Activated CD8-positive, alpha-beta memory T cell treated with anti-CD3 and anti-CD28 coated beads for 24 hours (primary cell): ENCODE results near the gene ZNHIT3.
"Not testable (repeated sequence)": the region's sequence is repeated elsewhere in the genome, so short reads cannot be mapped to it uniquely, and the experiment has no call there.

Experiments used
- DNase-seq: peaks from one replicate; pipeline ENCODE4 v3.0.0-alpha.2; 2020

ZNHIT3 gene

DNA sequence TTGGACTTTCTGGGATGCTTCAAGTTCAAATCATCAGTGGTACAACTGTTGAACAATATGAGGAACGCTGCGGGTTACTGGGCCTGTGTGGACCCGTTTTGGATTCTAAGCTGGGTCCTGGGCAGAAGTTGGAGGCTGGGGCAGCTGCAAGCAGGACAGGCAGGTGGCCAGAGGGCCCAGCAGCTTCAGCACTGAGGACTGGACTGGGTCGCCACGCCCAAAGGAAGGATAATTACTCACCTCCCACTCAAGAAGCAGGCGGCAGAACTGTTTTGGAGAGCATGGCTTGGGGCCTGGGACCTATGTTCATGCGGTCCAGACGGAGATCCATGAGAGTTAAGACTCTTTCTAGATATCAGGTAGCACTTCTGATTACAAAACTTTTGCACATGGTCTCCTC lies 1.5 kb upstream of the ZNHIT3 start:
- no peak for DNase-seq

DNA sequence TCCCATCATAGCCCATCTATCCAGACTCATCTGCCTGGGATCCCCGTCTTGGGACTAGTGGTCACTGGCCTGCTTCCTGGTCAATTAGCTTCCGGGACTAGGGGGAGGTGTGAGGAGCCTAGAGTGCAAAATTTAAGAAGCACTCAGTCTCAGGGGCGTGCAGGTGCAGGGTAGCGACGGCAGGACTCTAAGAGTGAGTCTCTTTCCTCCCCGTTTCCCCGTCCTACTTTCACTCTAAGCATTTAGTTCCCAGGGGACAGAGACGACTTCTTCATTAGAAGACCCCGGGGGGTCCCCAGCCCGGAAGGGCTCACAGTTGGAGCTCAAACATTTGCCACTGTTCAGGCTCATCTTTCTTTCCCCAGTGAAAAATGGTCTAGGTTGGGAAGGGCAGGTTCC lies 677 bp upstream of the ZNHIT3 start:
- no peak for DNase-seq

DNA sequence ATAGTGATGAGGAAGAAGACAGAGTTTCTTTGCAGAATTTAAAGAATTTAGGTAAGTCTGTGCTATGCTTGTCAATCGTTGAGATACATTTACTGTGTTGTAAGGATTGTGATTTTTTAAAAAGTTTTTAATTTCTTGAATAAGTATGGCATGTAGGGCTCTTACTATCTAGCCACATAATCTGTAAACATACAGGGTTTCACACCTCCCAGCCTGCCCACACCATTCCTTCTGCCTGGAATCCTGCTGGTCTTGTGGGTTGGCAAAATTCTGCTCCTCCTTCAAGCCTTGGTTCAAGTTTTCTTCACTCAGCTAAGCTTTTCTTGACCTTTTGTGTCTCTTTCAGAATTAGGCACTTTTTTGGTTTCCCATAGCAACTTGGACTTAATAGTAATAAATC lies 7.5 kb downstream of the ZNHIT3 start:
- no peak for DNase-seq

DNA sequence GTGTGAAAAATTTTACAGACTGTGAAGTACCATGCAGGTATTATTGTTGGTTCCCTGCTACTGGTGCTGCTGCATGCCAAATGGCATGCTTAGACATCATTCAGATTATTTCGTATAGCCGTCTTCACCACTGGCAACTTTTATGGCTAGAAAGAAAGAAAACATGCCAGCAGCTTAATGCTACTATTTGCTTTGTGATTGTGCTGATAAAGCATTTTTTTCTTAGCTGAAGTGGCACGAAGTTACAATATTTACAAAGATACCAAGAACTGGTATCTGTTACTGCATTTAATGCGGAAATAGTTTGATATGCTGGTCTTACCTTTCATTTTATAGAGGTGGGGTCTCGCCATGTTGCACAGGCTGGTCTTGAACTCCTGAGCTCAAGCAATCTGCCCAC lies 8.2 kb downstream of the ZNHIT3 start:
- no peak for DNase-seq

DNA sequence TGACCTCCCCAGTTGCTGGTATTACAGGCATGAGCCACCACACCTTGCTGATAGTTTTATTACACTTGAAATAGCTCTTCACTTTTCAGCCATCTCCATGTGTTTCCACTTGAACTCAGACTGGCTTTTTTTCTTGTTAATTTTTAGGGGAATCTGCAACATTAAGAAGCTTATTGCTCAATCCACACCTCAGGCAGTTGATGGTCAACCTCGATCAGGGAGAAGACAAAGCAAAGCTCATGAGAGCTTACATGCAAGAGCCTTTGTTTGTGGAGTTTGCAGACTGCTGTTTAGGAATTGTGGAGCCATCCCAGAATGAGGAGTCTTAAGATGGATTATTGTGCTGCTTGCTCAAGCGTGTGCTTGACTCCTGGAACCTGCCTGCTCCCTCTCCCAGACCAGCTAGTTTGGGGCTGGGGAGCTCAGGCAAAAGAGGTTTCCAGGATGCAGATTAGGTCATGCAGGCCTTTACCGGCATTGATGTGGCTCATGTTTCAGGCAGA lies 8.6 kb downstream of the ZNHIT3 start:
- DNase-seq = no peak

DNA sequence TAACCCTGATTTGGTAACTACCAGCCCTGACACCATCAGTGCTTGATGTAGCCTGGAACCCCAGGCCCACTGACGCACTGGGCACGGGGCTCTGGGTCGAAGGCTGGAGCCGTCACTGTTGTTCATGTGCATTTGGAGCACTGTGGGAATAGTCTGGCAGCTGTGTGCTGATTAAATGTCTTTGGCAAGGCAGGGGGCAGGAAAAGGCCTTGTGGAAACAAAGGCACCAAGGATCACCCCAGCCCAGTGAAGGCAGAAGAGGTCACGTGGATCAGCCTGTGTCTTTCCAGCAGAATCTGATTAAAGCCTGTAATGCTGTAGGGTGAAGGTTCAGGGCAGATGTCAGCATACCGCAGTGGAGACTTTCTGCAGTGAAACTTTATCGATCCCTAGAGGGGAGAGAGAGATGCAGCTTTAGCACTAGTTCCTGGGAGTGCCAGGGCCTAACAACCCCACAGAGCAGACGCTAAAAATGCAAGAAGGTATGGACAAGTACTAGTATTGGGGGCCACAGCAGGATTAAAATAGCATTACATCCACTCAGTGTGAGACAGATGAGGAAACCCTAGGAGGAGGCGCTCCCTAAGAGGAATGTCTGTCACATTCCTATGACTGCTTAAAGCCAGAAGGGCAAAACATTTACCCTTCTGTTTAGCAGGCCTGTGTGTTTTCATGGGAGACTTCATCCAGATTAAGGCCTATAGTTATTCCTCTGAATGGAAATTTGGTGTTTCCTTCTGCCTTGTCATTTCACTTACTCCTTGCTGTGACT lies 9.7 kb downstream of the ZNHIT3 start:
- DNase-seq = no peak

DNA sequence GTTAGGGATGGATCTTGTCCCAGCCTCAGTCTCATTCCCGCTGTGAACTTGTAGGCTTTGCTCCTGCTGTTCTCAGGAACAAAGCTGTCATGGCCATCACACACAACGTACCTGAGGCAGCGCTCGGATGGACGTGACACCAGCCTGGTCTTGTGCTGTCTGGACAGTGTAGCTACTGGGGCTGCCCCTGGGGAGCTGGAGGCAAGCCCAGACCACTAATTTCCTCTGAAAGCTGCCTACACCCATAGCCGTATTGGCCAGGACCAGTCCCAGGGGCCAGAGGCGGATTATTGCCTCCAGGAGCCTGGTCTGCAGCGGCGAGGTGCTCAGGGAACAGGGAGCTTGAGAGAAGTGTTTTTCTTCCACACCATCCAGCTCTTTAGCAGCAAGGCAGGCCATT lies 11.7 kb downstream of the ZNHIT3 start:
- DNase-seq = no peak

DNA sequence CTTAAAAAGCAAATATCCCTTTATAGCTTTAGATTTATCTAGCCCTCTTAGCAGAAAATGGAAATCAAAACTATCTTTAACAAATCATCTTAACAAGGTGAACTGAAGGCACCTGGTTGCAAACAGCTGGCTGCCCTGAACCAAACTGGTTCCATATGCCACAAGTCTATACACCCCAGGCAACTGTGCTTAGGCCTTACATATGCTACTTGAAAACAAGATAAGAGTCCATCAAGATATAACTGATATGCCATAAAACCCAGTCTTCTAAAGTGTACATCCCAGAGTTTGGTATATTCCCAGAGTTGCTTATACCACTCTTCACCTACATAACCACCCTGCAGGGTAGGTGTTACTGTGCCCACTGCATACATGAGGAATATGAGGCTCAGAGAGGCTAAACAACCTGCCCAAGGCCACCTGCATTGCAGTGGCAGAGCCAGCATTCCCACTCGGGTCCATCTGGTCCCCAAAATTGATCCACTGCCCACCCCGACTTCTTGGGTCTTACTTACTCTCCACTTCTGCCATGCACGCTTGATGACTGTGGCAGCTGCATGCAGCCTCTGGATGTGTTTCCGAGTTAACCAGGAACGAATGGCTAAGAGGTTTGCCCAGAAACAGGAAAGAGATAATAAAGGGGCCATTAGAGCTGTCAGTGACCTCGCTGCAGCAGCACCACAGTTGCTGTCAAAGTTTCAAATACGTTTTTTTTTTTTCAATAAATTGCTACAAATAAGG lies 12.2 kb downstream of the ZNHIT3 start:
- DNase-seq = no peak

DNA sequence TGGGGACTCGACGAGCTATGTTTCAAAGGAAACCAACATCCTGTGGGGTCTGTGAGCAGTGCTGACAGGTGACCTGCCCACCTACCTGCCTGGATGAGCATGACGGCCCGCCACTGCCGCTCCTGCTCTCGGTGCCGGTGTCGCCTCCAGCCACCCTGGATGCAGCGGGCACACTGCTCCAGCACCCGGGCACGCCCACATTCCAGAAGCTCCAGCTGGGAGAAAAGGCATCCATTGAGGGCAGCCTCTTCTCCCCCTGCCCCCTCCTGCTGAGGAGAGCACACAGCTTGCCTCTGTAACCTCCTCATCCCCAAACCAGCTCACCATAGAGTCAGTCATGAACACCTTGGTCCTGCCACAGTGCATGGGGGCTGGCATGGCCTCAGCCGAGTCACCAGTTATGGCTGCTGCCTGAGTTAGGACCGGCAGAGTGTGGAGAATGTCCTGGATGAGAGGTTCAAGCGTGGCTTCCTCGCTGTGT lies 14.3 kb downstream of the ZNHIT3 start:
- DNase-seq = no peak

DNA sequence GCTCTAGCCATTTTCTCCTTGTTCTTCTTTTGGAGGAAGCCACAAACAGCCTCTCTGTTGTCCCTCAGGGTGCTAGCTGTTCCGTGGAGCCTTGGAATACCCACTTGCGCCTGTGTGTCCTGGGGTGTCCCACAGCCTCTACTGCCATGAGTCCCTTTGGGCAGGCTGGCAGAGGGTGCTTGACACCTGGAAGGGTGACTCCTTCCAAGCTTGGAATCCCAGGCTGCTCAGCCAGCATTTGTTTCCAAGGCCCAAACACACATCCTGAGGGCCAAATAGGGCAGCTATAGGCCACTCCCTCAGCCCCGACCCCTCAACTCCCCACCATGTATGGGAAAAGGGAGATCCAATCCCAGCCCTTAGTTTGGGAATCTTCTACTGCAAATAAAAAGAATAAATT lies 14.9 kb downstream of the ZNHIT3 start:
- DNase-seq = no peak

DNA sequence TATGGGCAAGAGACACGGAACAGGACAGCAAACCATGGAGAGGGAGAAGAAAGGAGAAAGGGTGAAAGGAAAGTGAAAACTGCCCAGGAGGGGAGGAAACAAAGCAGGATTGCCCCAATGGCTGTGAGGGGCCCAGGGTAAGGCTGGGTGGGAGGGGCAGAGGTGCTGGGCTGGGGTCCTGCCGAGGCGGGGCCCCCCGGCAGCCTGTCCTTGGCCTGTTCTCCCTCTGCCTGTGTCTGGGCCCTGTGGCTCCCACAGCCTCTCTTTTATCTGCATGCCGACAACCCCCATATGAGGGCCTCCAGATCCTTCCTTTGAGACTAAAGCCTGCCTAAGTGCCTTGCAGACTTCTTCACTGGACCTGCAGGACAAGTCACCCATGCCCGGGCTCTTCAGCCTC lies 15.5 kb downstream of the ZNHIT3 start:
- DNase-seq = no peak

DNA sequence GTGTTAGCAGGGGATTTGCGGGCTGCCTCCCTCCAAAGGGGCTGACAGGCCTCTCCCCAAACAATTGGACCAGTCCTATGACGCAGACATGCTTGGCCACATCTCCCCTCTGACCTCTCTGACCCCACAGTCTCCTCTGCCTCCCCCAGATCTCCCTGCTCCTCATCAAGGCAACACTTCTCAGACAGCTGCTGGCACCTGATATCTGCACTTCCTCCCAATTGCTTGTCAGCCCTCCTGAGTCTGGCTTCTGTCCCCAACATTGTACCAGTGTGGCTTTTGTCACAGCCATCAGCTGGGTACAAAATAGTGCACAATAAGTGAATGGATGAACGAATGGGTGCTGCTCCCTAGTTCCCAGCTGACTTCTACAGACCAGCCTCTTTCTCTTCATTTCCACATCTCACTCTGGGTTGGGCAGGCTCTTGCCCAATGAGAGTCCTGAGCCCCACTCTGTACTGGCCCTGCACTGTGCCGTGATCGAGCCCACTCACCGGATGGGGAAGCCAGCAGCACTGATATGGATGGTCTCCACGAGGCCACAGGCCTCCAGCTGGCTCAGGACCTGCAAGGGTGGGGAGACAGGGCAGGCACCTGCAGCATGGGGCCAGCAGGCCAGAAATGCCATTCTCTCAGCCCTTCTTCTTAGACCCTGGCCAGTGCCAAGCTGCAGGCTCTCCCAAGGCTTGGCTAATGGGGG lies 17.1 kb downstream of the ZNHIT3 start:
- no peak for DNase-seq

DNA sequence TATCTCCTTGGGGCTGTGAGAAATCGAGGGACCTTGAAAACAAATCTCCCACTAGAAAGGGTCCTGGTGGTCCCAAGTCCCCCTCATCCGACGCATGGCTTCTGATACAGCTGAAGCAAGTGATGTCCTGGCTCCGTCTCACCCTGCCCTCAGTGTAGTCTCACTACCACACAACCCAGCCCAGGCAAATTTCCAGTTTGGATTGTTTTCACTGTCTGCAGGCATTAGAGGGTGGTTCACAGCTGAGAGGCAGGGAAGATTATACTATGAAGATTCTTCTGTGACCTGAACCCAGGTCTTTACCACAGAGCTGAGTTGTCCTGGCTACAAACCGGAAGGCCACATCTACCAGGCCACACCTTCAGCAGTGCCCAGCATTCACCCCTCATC lies 17.7 kb downstream of the ZNHIT3 start:
- no peak for DNase-seq

DNA sequence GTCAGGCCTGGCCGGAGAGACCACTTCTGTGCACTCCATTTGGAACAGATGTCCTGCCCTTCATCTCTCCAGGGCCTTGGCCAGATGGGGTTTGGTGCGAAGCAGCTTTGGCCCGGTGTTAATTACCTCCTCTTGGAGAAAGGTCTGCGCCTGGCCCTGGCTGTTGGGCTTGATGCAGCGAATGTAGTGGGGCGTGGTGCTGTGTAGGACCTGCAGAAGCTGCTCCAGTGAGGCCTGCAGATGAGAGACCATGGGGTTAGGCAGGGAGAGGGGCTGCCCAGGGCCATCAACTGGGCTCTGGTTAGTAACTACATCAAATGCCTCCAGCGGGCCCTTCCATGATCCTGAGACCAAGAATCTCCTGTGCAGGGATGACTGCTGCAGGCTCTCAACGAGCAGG lies 18.7 kb downstream of the ZNHIT3 start:
- DNase-seq = no peak

DNA sequence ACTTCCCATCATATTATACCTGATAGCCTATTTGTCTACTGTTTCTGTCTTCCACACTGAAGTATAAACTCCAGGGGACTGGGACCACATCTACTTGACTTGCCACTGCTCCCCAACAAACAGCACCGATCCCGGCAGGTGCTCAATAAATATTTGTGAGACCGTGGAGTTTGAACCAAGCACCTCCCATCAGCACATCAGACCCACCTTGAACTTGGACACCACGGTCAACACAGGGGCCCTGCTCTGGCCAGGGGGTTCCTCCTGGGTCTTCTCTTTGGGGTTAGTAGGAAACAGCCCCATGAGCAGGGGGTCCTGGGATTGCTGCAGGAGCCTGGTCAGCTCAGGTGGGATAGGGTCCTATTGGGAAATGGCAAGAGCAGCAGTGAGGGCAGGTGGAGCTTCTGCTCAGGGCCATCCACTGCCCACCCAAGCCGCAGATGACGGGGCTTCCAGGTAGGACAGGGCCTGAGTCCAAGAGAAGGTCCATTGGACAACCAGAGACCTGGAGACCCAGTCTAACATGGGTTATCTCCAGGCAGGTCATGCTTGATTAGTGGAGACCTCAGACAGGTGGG lies 19.9 kb downstream of the ZNHIT3 start:
- DNase-seq = no peak

DNA sequence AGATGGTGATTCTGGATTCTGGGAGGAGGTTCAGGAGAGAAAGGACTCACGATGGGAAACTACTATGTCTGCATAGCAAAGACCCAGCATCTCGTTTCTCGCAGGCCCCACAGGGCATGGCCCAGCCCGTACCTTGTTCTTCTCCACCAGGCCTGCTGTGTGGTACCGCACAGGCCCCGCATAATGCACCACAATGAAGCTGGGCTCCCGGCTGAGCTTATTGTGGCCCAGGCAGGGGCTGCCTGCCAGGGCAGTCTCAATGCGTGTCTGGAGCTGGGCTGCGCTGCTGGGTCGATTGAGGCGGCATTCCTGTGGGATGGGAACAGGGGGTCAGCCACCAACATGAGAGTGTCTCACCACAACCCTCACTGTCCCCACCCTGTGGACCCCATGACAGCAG lies 20.4 kb downstream of the ZNHIT3 start:
- DNase-seq = no peak

DNA sequence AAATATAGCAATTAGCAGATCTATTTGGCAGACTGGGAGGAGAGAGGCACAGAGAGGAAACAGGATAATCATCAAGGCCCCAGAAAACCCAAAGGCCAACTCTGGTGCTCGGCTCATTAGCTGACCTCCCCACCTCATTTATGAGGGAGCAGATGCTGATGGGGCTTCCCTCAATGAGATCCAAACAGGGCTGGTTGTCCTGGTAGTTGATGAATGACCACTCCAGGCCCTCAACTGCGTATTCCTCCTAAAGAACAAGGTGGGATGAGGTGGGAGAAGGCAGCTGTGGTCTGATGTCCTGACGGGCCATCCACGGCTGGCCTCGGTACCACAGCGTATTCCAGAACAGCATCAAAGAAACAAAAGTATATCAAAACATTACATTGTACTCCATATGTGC lies 20.8 kb downstream of the ZNHIT3 start:
- no peak for DNase-seq

DNA sequence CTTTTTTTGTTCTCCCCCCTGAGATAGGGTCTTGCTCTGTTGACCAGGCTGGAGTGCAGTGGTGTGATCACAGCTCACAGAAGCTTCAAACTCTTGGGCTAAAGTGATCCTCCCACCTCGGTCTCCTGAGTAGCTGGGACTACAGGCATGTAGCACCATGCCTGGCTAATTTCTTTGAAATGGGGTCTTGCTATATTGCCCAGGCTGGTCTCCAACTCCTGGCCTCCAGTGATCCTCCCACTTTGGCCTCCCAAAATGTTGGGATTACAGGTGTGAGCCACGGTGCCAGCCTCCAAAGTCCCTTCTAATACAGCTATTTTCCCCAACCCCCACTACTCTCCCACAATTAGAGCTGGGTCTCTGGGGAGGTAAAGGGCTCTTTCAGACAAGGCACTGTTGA lies 22.0 kb downstream of the ZNHIT3 start:
- not testable (repeated sequence) for DNase-seq

DNA sequence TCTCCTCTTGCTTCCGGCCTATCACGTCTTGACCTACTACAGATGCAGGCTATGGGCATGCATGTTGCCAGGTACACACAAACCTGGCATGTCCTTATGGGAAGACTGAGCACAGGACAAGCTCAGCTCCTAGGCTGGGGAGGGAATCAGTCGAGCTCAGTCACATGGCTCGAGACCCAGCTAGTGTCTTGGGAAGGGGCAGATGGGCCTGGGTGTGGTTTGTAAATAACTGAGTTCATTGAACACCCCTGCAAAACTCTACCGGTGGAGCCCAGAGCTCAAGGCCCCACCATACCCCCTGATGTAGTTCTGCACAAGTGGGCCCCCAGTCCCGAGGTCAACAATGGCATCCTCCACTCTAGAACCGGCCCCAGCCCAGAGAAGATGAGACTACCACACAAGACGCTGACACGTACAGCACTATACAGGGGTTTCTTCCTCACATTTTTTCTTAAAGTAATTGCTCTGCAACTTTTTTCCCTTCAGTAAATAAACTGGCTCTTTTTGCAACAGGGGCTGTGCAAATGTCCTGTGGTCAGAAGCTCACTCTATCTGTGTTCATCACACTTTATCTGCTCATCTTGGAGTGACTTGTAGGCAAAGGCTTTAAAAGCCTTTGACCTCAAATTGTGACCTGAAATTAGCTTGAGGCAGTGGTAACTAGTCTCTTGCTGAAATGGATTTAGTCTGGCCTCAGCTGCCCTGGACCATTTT lies 22.9 kb downstream of the ZNHIT3 start:
- DNase-seq = no peak

DNA sequence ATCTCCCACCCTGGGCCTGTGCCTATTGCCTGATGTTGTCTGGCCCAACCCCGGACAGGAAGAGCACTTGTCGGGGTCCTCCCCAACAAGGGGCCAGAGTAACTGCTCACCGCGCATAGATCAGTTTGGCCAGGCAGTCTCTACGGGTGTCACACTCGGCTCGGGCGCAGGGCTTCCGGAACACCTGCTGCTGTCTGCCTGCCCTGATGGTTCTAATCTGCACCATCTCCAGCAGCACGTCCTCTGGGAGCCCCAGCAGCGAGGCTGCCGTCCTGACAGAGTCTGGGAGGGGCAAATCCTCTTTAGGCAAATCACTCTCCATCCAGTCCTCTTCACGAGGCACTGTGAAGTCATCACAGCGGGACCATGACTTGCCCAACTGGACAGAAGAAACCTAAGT lies 24.2 kb downstream of the ZNHIT3 start:
- no peak for DNase-seq

DNA sequence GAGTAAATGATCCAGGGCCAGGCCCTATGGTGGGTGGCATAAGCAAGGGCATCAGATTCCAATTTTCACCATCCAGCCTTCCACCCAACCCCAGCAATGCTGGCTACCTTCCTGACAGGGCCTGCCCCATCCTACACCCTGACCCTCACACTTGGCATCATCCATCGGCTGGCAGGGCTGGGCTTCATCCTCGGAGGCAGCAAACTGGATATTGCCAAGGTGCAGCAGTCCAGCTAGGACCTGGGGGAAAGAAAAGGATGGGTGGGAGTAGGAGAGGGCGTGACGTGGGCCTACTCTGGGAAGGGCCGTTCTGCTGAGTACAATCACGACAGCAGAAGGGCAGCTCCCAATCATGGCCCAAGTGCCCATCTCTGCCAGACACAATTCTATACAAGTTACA lies 24.7 kb downstream of the ZNHIT3 start:
- DNase-seq = no peak

DNA sequence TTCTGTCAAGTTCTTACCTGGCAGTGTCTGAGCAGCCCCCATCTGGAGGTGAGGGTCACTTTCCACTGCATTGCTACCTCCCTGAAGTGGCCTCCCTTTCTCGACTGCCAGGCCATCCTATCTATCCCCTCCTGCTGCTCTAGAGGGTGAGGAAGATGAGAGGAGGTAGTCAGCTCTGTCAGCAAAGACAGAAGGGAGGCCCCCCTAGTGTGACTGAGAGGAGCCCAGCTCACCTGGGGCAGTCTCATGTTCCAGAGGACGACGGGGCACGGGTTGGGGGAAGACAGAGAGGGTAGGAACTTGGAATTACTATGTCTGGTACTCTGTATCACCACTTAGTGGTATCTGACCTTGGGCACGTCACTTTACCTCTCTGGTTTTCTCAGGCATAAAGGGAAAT lies 26.2 kb downstream of the ZNHIT3 start:
- no peak for DNase-seq

DNA sequence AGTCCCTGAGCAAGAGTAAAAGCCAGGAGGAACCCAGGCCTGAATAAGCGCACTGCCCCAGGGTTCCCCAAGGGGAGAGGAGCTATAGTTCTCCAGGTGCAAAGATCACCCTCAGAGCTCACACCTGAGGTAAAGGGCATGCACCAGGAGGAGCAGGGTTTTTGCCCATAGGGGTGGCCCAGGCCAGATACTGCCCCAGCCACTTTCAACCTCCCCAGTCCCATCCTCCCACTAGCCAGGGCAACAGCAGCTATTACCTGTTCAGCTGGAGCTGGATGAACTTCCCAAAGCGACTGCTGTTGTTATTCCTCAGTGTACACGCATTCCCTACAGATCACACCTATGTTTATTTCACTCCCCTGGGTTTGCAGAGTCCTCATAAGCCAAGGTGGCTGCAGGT lies 28.4 kb downstream of the ZNHIT3 start:
- no peak for DNase-seq
